NT2/D1 (cell line): ENCODE results near the gene TBC1D8B.

Experiments
- SUZ12 ChIP-seq: IDR thresholded peaks from 2 replicates; pipeline ENCODE4 v1.6.1; 2011; ENCODE audit not compliant: insufficient read length, insufficient read depth; ENCODE audit errors: extremely low read depth
- YY1 ChIP-seq: IDR thresholded peaks from 2 replicates; pipeline ENCODE4 v1.6.1; 2011; ENCODE audit not compliant: insufficient read length, insufficient read depth

DNA sequence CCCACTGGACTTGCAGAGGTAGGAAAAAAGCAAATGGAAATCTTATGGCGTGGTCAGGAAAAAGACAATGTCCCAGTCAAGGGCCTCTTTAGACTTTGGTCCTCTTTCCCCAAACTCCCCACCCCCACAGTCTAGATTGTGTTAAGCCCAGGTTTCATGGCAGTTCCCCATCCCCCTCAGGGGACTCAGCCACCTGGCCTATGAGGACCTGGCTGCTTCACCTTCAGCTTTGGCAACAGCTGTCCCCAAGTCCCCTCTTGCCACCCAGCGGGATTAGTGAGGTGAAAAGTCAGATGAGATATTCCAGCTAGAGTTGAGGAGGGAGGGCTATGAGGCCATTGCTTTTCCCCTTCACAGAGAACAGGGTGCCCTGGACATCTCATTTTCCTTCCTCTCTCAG lies 100.2 kb downstream of the TBC1D8B start:
- TF ChIP-seq YY1 (no peak), SUZ12 (no peak)
